Duodenal mucosa (tissue), 2 donors: ENCODE measurements around the gene CDH13.

Experiments
- H3K27ac ChIP-seq: one replicate; pipeline ENCODE4 v1.7.0; 2013; ENCODE audit warnings: low read depth, low read length
- H3K27me3 ChIP-seq, 2 donors: one replicate each; pipeline ENCODE4 v1.7.0; 2013; ENCODE audit warnings: low read length in 2 of 2, control low read depth in 1 of 2; ENCODE audit not compliant: insufficient read depth in 2 of 2, control insufficient read depth in 1 of 2
- H3K36me3 ChIP-seq, 2 donors: one replicate each; pipeline ENCODE4 v1.7.0; 2013; ENCODE audit warnings: low read length in 2 of 2, control low read depth in 1 of 2; ENCODE audit not compliant: insufficient read depth in 2 of 2, control insufficient read depth in 1 of 2
- H3K4me1 ChIP-seq, 2 donors: one replicate each; pipeline ENCODE4 v1.7.0; 2013; ENCODE audit warnings: low read length in 2 of 2, control low read depth in 1 of 2; ENCODE audit not compliant: insufficient read depth in 2 of 2, control insufficient read depth in 1 of 2
- H3K4me3 ChIP-seq, 2 donors: one replicate each; pipeline ENCODE4 v1.7.0; 2013; ENCODE audit warnings: low read length in 2 of 2, low read depth in 1 of 2
- H3K9ac ChIP-seq, 2 donors: one replicate each; pipeline ENCODE4 v1.7.0; 2013; ENCODE audit warnings: low read length in 2 of 2, low read depth in 1 of 2
- H3K9me3 ChIP-seq, 2 donors: one replicate each; pipeline ENCODE4 v1.7.0; 2013; ENCODE audit warnings: low read length in 2 of 2, control low read depth in 1 of 2; ENCODE audit not compliant: control insufficient read depth in 1 of 2

Gene CDH13

DNA sequence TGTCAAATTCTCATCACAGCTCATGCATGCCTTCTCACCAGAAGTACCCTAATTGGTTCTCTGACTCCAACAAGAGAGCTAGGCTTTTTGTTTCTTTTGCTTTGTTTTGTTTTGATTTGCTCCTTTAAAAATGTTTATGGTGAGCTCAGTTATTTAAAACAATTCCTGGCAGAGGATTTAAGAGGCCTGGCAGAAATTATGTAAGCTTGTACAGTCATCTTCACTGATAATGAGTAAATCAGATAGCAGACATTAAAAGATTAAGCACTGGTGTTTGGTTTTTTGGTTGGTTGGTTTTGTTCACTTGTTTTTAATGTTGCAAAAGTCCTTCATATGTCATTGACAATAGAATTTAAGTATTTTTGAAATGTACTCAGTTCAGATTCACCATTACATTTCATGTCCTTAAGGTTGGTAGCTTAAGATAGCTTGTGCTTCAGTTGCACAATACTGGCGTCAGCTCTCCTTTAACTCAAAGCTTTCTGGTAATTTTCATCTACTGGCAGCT is 378.9 kb downstream of the CDH13 start:
- Histone ChIP-seq H3K27me3 (no peaks in the 10 kb centered on the region), H3K9me3 (no peaks in the 10 kb centered on the region), H3K4me3 (no peak overlapping the region), H3K9ac (no peak overlapping the region), H3K4me1 (peaks cover 0 to 11% of the 10 kb centered on the region in 2 donors), H3K36me3 (no peaks in the 10 kb centered on the region), H3K27ac (no peak overlapping the region)

DNA sequence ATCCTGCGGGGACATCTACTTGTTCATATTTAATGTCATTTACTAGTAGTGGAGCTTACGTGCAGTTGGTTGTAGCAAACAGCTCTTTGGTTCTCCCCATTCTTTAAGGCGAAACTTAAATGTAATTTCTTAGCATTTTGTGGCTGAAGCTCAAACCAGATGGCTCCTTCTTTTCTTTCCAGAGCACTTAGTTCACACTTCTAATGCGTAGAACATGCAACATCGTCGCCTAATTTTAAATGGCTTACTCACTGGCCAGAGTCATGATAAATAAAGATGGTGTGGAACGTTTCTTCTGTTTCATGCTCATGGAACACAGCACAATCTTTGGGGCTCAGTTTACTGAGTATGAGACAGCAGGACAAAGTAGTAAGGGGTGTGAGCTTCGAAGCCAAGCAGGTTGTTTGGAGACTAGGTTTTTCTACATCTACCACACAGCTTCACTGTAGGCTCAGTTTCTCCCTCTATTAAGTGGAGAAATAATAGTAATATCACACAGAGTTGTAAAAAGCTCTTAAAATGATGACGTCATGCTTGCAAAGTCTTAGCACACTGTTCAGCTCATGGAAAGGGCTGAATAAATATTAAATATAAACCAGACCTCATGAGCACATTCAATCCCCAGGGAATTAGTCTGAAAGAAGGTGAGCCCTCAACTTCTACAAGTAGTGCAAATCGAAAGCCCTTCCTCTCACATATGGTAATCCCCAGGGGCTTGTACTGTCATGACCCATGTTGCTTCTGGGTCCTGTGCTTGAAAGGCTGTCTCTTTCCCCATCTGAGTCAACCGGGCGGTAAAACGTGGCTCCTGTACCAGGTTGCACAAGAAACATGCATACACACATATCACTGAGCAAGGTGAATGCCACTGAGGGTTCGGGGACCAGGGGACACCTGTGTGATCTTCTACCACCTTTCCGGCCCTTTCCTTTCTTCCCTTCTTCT is 384.3 kb downstream of the CDH13 start:
- Histone ChIP-seq H3K27ac (no peak overlapping the region), H3K9ac (no peak overlapping the region), H3K4me3 (no peak overlapping the region), H3K4me1 (no peaks in the 10 kb centered on the region), H3K27me3 (no peaks in the 10 kb centered on the region), H3K36me3 (no peaks in the 10 kb centered on the region), H3K9me3 (no peaks in the 10 kb centered on the region)

DNA sequence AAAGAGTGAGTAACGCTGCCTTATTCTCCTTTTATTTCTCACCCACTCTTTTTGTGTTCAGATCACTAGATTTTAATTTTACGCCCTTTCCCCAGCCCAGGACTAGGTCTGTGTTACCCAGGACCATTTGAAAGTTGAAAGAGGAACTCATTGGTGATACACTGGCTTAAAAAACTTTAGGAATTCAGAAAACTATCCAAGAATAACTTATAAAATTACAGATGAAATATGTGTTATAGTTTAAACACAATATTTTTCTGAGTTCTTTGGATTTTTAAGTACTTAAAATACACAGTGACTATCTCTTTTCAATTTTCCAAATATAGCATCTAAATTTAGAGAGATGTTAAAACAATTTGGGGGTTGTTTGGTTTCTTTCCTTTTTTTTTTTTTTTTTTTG is 385.2 kb downstream of the CDH13 start:
- H3K36me3 ChIP-seq, result no peaks in the 10 kb centered on the region
- H3K9me3 ChIP-seq, result no peaks in the 10 kb centered on the region
- H3K9ac ChIP-seq, result no peak overlapping the region
- no peaks in the 10 kb centered on the region for H3K27me3 ChIP-seq
- H3K27ac ChIP-seq, result no peak overlapping the region
- H3K4me1 ChIP-seq, result no peaks in the 10 kb centered on the region
- no peak overlapping the region for H3K4me3 ChIP-seq

DNA sequence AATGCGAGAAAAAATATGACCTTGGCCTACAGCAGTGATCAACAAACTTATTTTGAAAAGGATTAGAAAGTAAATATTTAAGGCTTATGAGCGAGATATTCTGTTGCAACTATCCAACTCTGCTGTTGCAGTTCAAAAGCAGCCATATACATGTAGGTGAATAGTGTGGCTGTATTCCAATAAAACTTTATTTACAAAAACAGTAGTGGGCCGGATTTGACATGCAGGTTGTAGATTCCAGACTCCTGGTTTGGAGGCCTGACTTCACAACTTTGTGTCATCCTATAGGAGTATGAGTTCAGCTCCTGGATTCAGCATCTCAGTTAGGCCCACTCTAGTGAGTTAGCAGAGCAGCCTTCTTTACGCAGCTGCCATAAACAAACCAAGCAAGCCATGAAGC is 386.3 kb downstream of the CDH13 start:
- Histone ChIP-seq H3K27ac (no peak overlapping the region), H3K9me3 (no peaks in the 10 kb centered on the region), H3K4me1 (no peaks in the 10 kb centered on the region), H3K4me3 (no peak overlapping the region), H3K9ac (no peak overlapping the region), H3K36me3 (no peaks in the 10 kb centered on the region), H3K27me3 (no peaks in the 10 kb centered on the region)

DNA sequence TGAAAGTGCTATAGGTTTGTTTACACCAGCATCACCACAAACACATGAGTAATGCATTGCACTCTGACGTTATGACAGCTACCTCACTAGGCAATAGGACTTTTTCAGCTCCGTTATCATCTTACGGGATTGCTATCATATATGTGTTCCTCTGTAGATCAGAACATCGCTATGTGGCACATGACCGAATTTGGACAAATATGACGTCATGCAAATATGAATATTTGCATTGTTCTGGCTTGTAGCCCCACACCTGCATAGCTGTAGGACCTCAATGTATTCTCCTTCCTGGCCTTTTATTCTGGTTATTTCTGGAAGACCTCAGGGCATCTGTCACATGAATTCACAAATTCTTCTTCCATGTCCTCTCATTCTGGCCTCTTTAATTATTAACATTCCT is 393.2 kb downstream of the CDH13 start:
- Histone ChIP-seq H3K9me3 (no peaks in the 10 kb centered on the region), H3K36me3 (no peaks in the 10 kb centered on the region), H3K27ac (no peak overlapping the region), H3K27me3 (no peaks in the 10 kb centered on the region), H3K4me1 (no peaks in the 10 kb centered on the region), H3K9ac (no peak overlapping the region), H3K4me3 (no peak overlapping the region)

DNA sequence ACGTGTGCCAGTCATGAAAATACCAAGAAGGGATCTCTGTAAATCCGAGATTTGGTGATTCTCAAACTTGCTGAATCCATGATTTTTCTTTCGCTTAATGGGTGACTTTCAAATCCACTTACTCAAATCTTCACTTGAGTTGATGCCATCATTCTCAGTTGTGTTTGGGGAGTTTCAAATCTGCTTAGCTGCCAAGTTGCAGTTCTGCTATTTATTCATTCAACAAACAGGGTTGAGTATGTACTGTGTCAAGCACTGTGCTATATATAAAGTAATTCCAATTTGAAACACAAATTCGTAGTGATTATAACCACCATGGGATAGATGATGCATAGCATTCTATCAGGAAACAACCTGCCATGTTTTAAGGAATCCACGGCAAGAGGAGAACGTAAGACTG is 394.3 kb downstream of the CDH13 start:
- Histone ChIP-seq H3K4me1 (no peaks in the 10 kb centered on the region), H3K9ac (no peak overlapping the region), H3K9me3 (no peaks in the 10 kb centered on the region), H3K4me3 (no peak overlapping the region), H3K27me3 (no peaks in the 10 kb centered on the region), H3K27ac (no peak overlapping the region), H3K36me3 (no peaks in the 10 kb centered on the region)

DNA sequence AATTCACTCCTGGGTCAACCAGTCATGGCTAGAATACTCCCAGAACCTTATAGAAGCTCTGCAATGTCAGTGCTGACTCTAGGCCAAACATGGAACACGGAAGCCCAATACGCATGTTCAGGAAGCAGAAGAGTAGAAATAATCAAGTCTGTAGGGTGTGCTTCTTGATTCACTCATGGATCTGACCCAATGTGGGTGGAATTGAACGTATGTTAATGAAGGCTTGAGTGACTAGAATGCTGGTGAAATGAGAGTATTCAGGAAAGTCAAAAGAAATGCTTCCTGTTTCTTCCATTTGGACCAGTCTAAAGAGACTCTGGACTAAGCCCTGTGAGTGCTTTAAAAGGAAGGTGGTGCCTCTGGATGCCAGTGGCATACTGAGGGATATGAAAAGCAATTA is 395.0 kb downstream of the CDH13 start:
- Histone ChIP-seq H3K4me3 (no peak overlapping the region), H3K27ac (no peak overlapping the region), H3K36me3 (no peaks in the 10 kb centered on the region)

DNA sequence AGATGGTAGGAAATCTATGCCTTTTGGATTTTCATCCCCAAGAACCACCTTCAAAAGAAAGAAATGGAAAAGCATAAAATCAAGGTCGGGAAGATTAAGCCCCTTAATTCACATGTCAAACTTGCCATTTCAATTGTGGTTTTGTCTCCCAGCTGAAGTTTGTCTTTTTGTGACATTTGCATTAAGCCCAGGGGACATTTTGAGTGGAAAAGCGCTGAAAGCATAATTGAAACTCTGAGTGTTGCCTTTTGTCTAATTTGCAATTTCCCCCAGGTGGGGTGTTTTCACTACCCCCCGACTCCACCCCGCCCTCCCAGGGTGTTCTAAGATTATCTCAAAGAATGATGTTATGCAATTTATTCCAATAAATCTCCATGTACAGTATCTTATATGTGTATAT is 396.2 kb downstream of the CDH13 start:
- Histone ChIP-seq H3K27ac (no peak overlapping the region), H3K4me3 (no peak overlapping the region), H3K4me1 (no peaks in the 10 kb centered on the region), H3K9me3 (no peaks in the 10 kb centered on the region), H3K27me3 (no peaks in the 10 kb centered on the region), H3K9ac (no peak overlapping the region), H3K36me3 (no peaks in the 10 kb centered on the region)

More for the DNA sequence above, 395.0 kb downstream of the CDH13 start:
- Histone ChIP-seq H3K9me3 (no peaks in the 10 kb centered on the region), H3K4me1 (no peaks in the 10 kb centered on the region), H3K9ac (no peak overlapping the region), H3K27me3 (no peaks in the 10 kb centered on the region)

DNA sequence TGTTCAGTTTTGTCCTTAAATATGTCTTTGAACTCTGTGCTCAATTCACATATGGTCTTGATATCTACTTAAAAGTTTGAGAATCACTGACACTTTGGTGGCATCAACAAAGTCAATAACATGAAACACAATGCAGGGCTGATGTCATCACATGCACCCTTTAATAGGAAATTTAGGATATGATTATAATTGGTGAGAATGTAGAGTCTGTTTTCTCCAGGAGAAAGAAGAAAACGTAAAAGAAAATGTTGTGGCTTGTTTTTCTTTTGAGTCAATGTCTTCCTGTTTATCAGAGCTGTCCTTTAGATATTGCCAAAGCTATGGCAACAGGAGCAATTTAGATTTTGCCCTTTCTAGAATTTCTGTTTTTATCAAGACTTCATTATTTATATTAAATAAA is 396.9 kb downstream of the CDH13 start:
- Histone ChIP-seq H3K4me3 (no peak overlapping the region), H3K9me3 (no peaks in the 10 kb centered on the region), H3K36me3 (no peaks in the 10 kb centered on the region), H3K9ac (no peak overlapping the region), H3K27me3 (no peaks in the 10 kb centered on the region), H3K4me1 (no peaks in the 10 kb centered on the region), H3K27ac (no peak overlapping the region)

DNA sequence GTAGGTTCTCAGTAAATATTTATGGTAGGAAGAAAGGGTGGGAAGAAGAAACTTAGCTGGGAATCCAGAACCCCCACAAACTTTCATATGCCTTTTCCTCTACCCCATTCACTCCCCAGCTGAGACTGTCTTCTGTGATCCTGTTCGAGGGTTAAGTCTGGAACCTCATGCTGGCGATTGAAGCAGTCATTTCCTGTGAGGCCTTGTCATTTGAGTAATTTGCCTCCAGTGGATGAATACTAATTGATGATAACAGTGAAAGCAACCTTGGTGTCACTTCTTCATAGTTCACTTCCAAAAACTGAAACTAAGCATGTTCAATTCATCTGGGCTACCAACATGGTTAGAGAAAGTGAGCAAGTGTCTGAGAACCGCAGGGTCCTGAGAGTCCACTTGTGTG is 401.2 kb downstream of the CDH13 start:
- no peak overlapping the region for H3K4me3 ChIP-seq
- no peak overlapping the region for H3K9ac ChIP-seq
- H3K27me3 ChIP-seq, result no peaks in the 10 kb centered on the region
- H3K9me3 ChIP-seq, result no peaks in the 10 kb centered on the region
- H3K27ac ChIP-seq, result no peak overlapping the region
- H3K36me3 ChIP-seq, result no peaks in the 10 kb centered on the region
- H3K4me1 ChIP-seq, result no peaks in the 10 kb centered on the region
